Activated effector memory CD4-positive, alpha-beta T cell treated with Interleukin-2 at 50 U/mL for 16 hours (primary cell): ENCODE measurements around the gene ANKRD22.

ENCODE experiments used
- DNase-seq: peaks from one replicate; pipeline ENCODE4 v3.0.0-alpha.2; 2020

Gene ANKRD22

DNA sequence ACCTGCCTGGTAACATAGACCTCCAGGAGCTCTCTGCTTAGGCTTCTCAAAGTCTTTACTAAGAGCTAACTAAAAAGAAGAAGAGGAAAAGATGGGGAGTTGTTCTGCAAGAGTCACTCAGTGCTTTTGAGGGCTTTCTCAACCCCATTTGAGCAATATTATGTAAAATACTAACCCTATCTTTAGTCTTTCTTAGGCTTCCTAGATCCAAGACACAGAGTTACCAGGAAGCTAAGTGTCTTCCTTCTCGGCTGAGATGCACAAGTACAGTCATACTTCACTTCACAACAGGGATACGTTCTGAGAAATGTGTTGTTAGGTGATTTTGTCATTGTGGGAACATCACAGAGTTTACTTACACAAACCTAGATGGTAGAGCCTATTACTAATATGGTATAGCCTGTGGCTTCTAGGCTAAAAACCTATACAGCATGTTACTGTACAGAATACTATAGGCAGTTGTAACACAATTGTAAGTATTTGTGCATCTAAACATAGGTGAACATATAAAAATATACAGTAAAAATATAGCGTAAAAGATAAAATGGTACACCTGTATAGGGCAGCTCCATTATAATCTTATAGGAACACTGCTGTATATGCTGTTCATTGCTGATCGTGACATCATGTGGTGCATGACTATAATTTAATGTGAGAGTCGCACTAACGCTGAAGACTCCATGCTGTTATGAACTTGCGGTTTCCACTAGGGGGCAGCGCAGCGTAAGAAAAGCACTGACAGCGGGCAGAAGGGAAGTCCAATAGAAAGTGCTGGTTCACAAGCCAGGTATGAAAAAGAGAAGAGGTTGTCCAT, 16.3 kb downstream of the ANKRD22 start:
- DNase-seq = peak; percentile 76

- no peak for DNase-seq
Observed at GRCh38 chr10:88833723-88834122, 17.9 kb downstream of the ANKRD22 start.

GRCh38 chr10:88833156-88833555, 18.5 kb downstream of the ANKRD22 start:
- DNase-seq = no peak

DNA sequence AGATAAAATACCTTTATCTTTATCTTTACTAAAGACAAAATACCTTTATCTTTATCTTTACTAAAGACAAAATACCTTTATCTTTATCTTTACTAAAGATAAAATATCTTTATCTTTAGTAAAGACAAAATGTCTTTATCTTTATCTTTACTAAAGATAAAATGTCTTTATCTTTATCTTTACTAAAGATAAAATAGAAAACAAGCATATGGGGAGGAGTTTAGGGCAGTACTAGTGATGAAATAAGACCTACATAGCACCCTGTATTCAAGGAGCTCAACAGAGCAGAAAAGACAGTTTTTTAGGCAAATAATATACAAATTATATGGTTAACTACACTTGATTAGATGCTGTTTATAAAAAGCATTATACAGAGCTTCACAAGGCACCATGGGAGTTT, 19.3 kb downstream of the ANKRD22 start:
- no peak for DNase-seq

GRCh38 chr10:88831709-88832108, 19.9 kb downstream of the ANKRD22 start:
- DNase-seq = peak; percentile 32

- DNase-seq = no peak
Observed at GRCh38 chr10:88830643-88831268, 20.9 kb downstream of the ANKRD22 start.

GRCh38 chr10:88828310-88828709, 23.3 kb downstream of the ANKRD22 start:
- DNase-seq = no peak

DNA sequence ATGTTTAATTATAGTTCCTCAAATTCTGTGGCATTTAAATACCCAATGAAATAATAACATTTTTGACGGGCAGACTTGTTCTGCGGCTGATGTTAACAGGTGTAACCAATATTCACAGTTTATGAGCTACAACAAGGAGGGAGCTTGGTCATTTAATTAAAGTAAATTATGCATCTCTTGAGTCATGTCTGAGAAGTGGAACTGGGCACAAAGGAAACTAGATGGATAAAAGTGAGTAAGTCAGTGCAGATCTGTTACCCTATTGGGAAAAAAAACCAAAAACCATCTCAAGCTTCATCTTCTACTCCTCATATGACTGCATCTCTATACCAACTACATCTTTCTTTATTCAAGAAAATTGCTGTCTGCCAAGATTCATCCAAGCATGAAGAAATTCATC, 24.0 kb downstream of the ANKRD22 start:
- DNase-seq = no peak

- DNase-seq = no peak
Observed at GRCh38 chr10:88826388-88826787, 25.3 kb downstream of the ANKRD22 start.

GRCh38 chr10:88820748-88821401, 30.8 kb downstream of the ANKRD22 start:
- DNase-seq = no peak

- DNase-seq = no peak
Observed at GRCh38 chr10:88819290-88819689, 32.4 kb downstream of the ANKRD22 start.

DNA sequence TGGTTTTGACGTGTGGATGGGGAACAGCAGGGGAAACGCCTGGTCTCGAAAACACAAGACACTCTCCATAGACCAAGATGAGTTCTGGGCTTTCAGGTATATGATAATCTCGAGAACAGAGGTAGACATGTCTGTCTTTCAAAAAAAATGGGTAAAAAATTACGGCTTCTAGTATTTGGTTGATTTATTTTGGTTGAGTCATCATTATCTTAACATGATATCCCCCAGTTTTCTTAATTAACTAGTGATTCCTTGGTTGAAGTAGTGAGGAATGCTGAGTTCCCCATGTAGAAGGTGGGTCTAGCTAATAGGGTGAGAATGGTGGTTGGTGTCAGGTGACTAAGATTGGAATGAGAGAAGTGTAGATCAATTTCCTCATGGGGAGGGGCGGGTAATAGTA, 38.4 kb downstream of the ANKRD22 start:
- no peak for DNase-seq

- no peak for DNase-seq
Observed at GRCh38 chr10:88810196-88810961, 41.3 kb downstream of the ANKRD22 start.

DNA sequence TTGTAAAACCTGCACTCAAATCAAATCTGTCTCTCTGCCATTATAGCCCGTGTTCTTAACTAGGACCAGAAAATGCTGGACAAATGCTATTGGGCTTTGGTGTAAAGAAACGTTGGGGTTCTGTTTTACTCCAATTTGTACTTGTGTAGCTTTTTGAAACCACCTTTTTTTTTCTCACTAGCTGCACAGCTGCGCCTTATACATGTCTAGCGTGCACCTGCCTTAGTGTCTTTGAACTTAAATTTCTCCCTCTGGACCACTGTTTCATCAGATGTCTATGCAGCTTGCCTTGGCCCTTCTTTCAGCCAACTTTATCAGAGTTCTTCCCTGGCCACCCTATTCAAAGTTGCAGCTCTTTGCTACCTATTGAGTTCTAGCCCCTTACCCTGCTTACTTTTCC, 42.0 kb downstream of the ANKRD22 start:
- no peak for DNase-seq

- no peak for DNase-seq
Observed at GRCh38 chr10:88805924-88806323, 45.7 kb downstream of the ANKRD22 start.

GRCh38 chr10:88805361-88805760, 46.3 kb downstream of the ANKRD22 start:
- no peak for DNase-seq

GRCh38 chr10:88804083-88804812, 47.4 kb downstream of the ANKRD22 start:
- DNase-seq = no peak

GRCh38 chr10:88803641-88804040, 48.0 kb downstream of the ANKRD22 start:
- DNase-seq = no peak

- DNase-seq = no peak
Observed at GRCh38 chr10:88802523-88803285, 48.9 kb downstream of the ANKRD22 start, which contains the start of gene LIPM. TSS of gene LIPM (plus strand) at chr10:88802730. CDS start at chr10:88802897, 167 bp downstream.

GRCh38 chr10:88800152-88801125, 51.2 kb downstream of the ANKRD22 start:
- DNase-seq = no peak
